Umbilical cord (tissue), 2 donors: Measurements from ENCODE around the gene IL36B. TPM values are rescaled to one million over a fixed set of nuclear protein-coding genes. Genes with fewer than 3 reads are reported as not detected.
"Not testable (repeated sequence)": the region's sequence is repeated elsewhere in the genome, so short reads cannot be mapped to it uniquely, and the experiment has no call there.

ENCODE experiments used
- DNase-seq: peaks from one replicate; pipeline ENCODE4 v3.0.0-alpha.2; 2015; ENCODE audit warnings: low spot score
- total RNA-seq: library from RNA; depleted of rRNA; stranded (reverse); fragments of >200 nt; gene quantifications from one replicate; pipeline ENCODE4 v1.2.3, GENCODE V29; 2014; ENCODE audit warnings: low replicate concordance; ENCODE audit not compliant: insufficient read depth

Gene IL36B
- total RNA-seq = 2.4 TPM

- no peak for DNase-seq
Measured at GRCh38 chr2:113052396-113052917, at the start of gene IL36B. IL36B (minus strand) TSS chr2:113052867.

- DNase-seq = no peak
Measured at GRCh38 chr2:113102133-113102532, 49.5 kb upstream of the IL36B start.

- DNase-seq = no peak
Measured at GRCh38 chr2:113098532-113098931, 45.9 kb upstream of the IL36B start.

GRCh38 chr2:113098041-113098440, 45.4 kb upstream of the IL36B start:
- no peak for DNase-seq

- not testable (repeated sequence) for DNase-seq
Measured at GRCh38 chr2:113096842-113097618, 44.4 kb upstream of the IL36B start.

GRCh38 chr2:113096306-113096705, 43.6 kb upstream of the IL36B start:
- DNase-seq = not testable (repeated sequence)

GRCh38 chr2:113093613-113093977, 40.9 kb upstream of the IL36B start:
- DNase-seq = no peak

- DNase-seq = no peak
Measured at GRCh38 chr2:113092864-113093612, 40.4 kb upstream of the IL36B start.

GRCh38 chr2:113091231-113091896, 38.7 kb upstream of the IL36B start:
- DNase-seq = no peak

GRCh38 chr2:113089916-113090315, 37.2 kb upstream of the IL36B start:
- no peak for DNase-seq

- no peak for DNase-seq
Measured at GRCh38 chr2:113088213-113088992, 35.7 kb upstream of the IL36B start.

- no peak for DNase-seq
Measured at GRCh38 chr2:113085542-113085941, 32.9 kb upstream of the IL36B start.

GRCh38 chr2:113084249-113085000, 31.8 kb upstream of the IL36B start:
- DNase-seq = no peak

- no peak for DNase-seq
Measured at GRCh38 chr2:113083296-113083695, 30.6 kb upstream of the IL36B start.

GRCh38 chr2:113081488-113082210, 29.0 kb upstream of the IL36B start:
- DNase-seq = no peak

- DNase-seq = peak; percentile 11
Measured at GRCh38 chr2:113080134-113080533, 27.5 kb upstream of the IL36B start.

GRCh38 chr2:113079131-113079530, 26.5 kb upstream of the IL36B start:
- no peak for DNase-seq

GRCh38 chr2:113078350-113078839, 25.7 kb upstream of the IL36B start:
- no peak for DNase-seq

- DNase-seq = no peak
Measured at GRCh38 chr2:113077921-113078320, 25.3 kb upstream of the IL36B start.
